Measurements from ENCODE around the gene KIRREL1. TPM values are rescaled to one million over a fixed set of nuclear protein-coding genes. Genes with fewer than 3 reads are reported as not detected.
A peak's percentile ranks its signal among the peaks of the same experiment; 100 is the strongest.

The KIRREL1 gene
- total RNA-seq, 6 experiments from 2014 or later, result 99.5 to 121 (median 107) TPM

DNA sequence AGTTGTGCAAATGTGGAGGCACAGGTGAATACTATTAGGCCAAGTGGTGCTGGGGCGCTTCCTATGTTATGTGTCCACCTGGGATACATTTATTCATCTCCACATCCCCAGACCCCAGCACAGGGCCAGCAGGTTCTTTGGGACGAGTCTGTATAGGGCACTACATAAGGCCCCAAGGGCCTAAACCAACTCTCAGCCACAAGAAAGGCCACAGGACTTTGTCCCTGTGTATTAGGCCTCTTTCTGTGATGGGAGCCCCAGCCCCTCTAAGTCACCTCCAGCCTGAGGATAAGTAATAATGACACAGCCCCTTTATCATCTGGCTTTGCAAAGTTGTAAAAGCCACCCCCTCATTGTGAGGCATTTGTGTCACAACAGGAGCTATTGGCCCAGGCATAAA lies 108.0 kb downstream of the KIRREL1 start:
- no peak for TF ChIP-seq CTCF (IDR thresholded peaks at IDR 0.05)
- Mint-ChIP-seq H3K36me3 (ENCODE audit: low read depth) (peaks cover 6% of the 10 kb centered on the region; the same call in 1 of the 2 replicates), H3K9me3 (no peaks in the 10 kb centered on the region), H3K4me3 (no peak overlapping the region), H3K27ac (peak overlapping the region; percentile 58), H3K4me1 (ENCODE audit: low read depth) (peaks cover 30% of the 10 kb centered on the region), H3K27me3 (ENCODE audit: insufficient read depth) (peaks cover 23% of the 10 kb centered on the region)
- no peak for DNase-seq

GRCh38 chr1:158101927-158102326 lies 108.5 kb downstream of the KIRREL1 start:
- Mint-ChIP-seq H3K27me3 (ENCODE audit: insufficient read depth) (peaks cover 25% of the 10 kb centered on the region), H3K27ac (peak overlapping the region; percentile 58), H3K36me3 (ENCODE audit: low read depth) (peaks cover 6% of the 10 kb centered on the region; the same call in 1 of the 2 replicates), H3K4me1 (ENCODE audit: low read depth) (peaks cover 30% of the 10 kb centered on the region), H3K9me3 (no peaks in the 10 kb centered on the region), H3K4me3 (no peak overlapping the region; the same call in 1 of the 2 replicates)
- peak; percentile 73 for DNase-seq
- TF ChIP-seq CTCF (IDR thresholded peaks at IDR 0.05), result no peak

DNA sequence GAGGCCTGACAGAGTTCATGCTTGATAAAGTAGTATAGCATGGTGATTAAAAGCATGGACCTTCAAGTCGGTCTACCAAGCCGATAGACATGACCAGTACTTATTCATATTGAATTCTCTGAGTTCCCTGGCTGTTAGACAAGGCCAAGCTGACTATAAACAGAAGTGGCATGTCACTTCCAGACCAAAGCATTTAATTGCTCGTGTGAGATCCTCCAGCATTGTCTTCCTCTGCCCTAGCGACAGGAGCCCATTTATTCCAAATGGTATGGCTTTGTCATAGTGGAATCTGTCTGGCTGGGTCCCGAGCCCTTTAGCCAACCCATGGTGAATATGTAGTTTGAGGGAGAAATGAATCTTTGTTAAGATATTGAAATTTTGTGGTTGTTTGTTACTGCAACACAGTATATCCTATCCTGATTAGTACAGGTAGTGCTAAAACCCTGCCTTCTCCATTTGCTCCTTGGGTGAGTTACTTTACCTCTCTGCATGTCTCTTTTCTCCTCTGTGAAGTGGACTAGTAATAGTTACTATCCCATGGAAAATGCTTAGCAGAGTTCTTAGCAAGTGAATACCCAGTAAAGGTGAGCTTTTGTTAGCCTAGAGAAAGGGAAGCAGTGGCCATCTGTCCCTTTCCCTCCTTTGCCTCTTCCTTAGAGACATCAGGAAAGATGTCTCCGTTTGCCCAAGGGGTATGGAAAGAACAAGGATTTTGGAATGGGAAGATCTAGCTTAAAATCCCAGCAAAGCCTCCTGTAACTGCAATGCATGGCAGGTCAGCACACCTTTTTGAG lies 109.6 kb downstream of the KIRREL1 start:
- no peak for DNase-seq
- H3K27ac Mint-ChIP-seq, result no peak overlapping the region
- H3K36me3 Mint-ChIP-seq (ENCODE audit: low read depth), result no peaks in the 10 kb centered on the region
- no peak overlapping the region for H3K4me3 Mint-ChIP-seq
- H3K9me3 Mint-ChIP-seq, result no peaks in the 10 kb centered on the region
- peaks cover 30% of the 10 kb centered on the region for H3K4me1 Mint-ChIP-seq (ENCODE audit: low read depth)
- peaks cover 30% of the 10 kb centered on the region for H3K27me3 Mint-ChIP-seq (ENCODE audit: insufficient read depth)
- no peak for TF ChIP-seq CTCF (IDR thresholded peaks at IDR 0.05)

DNA sequence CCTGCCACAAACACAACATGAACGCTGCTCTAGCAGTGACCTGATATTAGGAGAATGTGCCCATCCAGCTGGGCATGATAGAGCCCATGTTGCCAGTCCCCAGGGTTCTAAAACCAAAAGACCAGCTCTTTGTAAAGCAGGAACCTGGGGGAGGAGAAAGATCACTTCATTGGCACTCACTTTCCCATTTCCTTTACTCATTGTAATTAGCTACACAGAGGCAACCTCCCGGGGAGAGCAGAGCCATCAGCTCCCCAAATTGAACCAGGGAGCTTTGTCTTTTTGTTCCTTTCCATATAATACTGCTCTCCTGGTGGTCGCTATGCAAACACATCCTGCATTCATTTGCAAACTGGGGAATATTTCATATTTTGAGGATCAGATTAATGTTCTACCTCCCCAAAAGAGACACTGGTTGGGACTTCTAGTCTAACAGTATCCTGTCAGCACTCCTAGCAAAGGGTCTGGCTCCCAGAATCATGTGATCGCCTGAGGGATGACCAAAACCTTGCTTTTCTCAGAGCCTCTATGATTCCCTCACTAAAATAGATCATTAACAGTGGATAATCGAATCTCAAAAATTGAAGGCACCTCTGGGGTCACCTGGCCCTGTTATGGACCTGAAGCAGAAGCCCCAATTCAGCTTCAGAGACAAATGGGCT lies 110.5 kb downstream of the KIRREL1 start:
- peaks cover 3% of the 10 kb centered on the region; the same call in 1 of the 2 replicates for H3K36me3 Mint-ChIP-seq (ENCODE audit: low read depth)
- DNase-seq, result no peak
- H3K27me3 Mint-ChIP-seq (ENCODE audit: insufficient read depth), result peaks cover 31% of the 10 kb centered on the region
- no peak overlapping the region for H3K27ac Mint-ChIP-seq
- H3K9me3 Mint-ChIP-seq, result peaks cover 5% of the 10 kb centered on the region
- TF ChIP-seq CTCF (IDR thresholded peaks at IDR 0.05), result peak; percentile 24; the same call in 1 of the 2 replicates
- H3K4me3 Mint-ChIP-seq, result no peak overlapping the region
- peaks cover 30% of the 10 kb centered on the region for H3K4me1 Mint-ChIP-seq (ENCODE audit: low read depth)

DNA sequence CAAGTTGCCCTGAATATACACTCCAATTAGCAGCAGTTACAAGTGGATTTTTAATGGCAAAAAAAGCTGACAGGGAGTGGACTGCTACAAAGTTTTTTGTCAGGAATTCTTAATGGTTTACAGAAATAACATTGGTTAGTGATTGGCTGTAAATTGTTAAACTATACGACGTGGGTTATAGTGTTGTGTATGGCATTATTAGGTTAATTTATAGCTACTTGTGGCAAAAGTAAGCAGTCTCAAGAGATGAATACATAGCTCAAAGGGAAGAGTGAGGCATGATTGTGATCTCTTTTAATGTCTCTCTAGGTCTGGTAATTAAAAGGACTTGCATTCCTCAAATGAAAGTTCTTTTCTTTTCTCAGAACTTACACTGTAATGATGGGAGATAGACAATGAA lies 111.4 kb downstream of the KIRREL1 start:
- H3K9me3 Mint-ChIP-seq, result peaks cover 13% of the 10 kb centered on the region
- peaks cover 7% of the 10 kb centered on the region for H3K36me3 Mint-ChIP-seq (ENCODE audit: low read depth)
- no peak for TF ChIP-seq CTCF (IDR thresholded peaks at IDR 0.05)
- H3K27ac Mint-ChIP-seq, result no peak overlapping the region
- H3K4me3 Mint-ChIP-seq, result no peak overlapping the region
- H3K4me1 Mint-ChIP-seq (ENCODE audit: low read depth), result peaks cover 30% of the 10 kb centered on the region
- no peak for DNase-seq
- H3K27me3 Mint-ChIP-seq (ENCODE audit: insufficient read depth), result peaks cover 32% of the 10 kb centered on the region

All from HFFc6 (cell line).